Mesenchymal stem cell (in vitro differentiated cells and primary cell): ENCODE measurements around the gene A1CF.
"Not testable (repeated sequence)": the region's sequence is repeated elsewhere in the genome, so short reads cannot be mapped to it uniquely, and the experiment has no call there.

Experiments used
- DNase-seq: peaks from one replicate; pipeline ENCODE4 v3.0.0-alpha.2; 2013
- H2AFZ ChIP-seq: one replicate; pipeline ENCODE4 v1.6.1; 2013; ENCODE audit warnings: low read depth, mild to moderate bottlenecking, control low read depth, inconsistent platforms, low read length, moderate library complexity
- H2AK5ac ChIP-seq: 2 replicates; pipeline ENCODE4 v1.6.1; 2013; ENCODE audit warnings: low read length, moderate library complexity, mild to moderate bottlenecking, inconsistent platforms; ENCODE audit not compliant: severe bottlenecking
- H2BK120ac ChIP-seq: one replicate; pipeline ENCODE4 v1.6.1; 2013; ENCODE audit warnings: low read depth, mild to moderate bottlenecking, inconsistent platforms, low read length, moderate library complexity
- H2BK12ac ChIP-seq, 2 experiments: one replicate each; pipeline ENCODE4 v1.6.1; 2013; ENCODE audit warnings: inconsistent platforms in 2 of 2, low read length in 2 of 2, mild to moderate bottlenecking in 2 of 2, moderate library complexity in 2 of 2, control low read depth in 1 of 2
- H2BK15ac ChIP-seq: one replicate; pipeline ENCODE4 v1.6.1; 2013; ENCODE audit warnings: mild to moderate bottlenecking, low read depth, inconsistent platforms; ENCODE audit not compliant: poor library complexity, severe bottlenecking
- H2BK5ac ChIP-seq: 2 replicates; pipeline ENCODE4 v1.6.1; 2013; ENCODE audit warnings: low read depth, mild to moderate bottlenecking, low read length, control low read depth, inconsistent platforms; ENCODE audit not compliant: poor library complexity, severe bottlenecking
- H3K14ac ChIP-seq, 2 experiments: one replicate each; pipeline ENCODE4 v1.6.1; 2013; ENCODE audit warnings: inconsistent platforms in 2 of 2, low read length in 2 of 2, control low read depth in 1 of 2, mild to moderate bottlenecking in 1 of 2, moderate library complexity in 1 of 2
- H3K18ac ChIP-seq, 2 experiments: one replicate each; pipeline ENCODE4 v1.6.1; 2013; ENCODE audit warnings: inconsistent platforms in 2 of 2, low read length in 2 of 2, control low read depth in 1 of 2, low read depth in 1 of 2, mild to moderate bottlenecking in 1 of 2
- H3K23ac ChIP-seq, 2 experiments: one replicate each; pipeline ENCODE4 v1.6.1; 2013; ENCODE audit warnings: inconsistent platforms in 2 of 2, low read length in 2 of 2, mild to moderate bottlenecking in 2 of 2, moderate library complexity in 2 of 2, control low read depth in 1 of 2
- H3K27ac ChIP-seq: 2 replicates; pipeline ENCODE4 v1.5.1; 2013; ENCODE audit warnings: mild to moderate bottlenecking, moderate library complexity, low read length, control low read depth, inconsistent platforms; ENCODE audit not compliant: poor library complexity, severe bottlenecking
- H3K27me3 ChIP-seq, 2 experiments: 2 replicates each; pipeline versions ENCODE4 v1.6.1 to v1.7.0; 2013; ENCODE audit warnings: low read length in 2 of 2, mild to moderate bottlenecking in 2 of 2, moderate library complexity in 2 of 2, control low read depth in 1 of 2, inconsistent platforms in 1 of 2; ENCODE audit not compliant: control insufficient read depth in 1 of 2, insufficient read depth in 1 of 2
- H3K36me3 ChIP-seq, 2 experiments: 2 replicates each; pipeline versions ENCODE4 v1.6.1 to v1.7.0; 2013; ENCODE audit warnings: low read length in 2 of 2, control low read depth in 1 of 2, inconsistent platforms in 1 of 2, low read depth in 1 of 2, mild to moderate bottlenecking in 1 of 2; ENCODE audit not compliant: insufficient read depth in 2 of 2, control insufficient read depth in 1 of 2
- H3K4ac ChIP-seq, 2 experiments: one replicate each; pipeline ENCODE4 v1.6.1; 2013; ENCODE audit warnings: inconsistent platforms in 2 of 2, low read length in 2 of 2, mild to moderate bottlenecking in 2 of 2, moderate library complexity in 2 of 2, control low read depth in 1 of 2, low read depth in 1 of 2
- H3K4me1 ChIP-seq: 2 replicates; pipeline ENCODE4 v1.6.1; 2013; ENCODE audit warnings: low read depth, low read length, control low read depth; ENCODE audit not compliant: control insufficient read depth, insufficient read depth
- H3K4me2 ChIP-seq: 2 replicates; pipeline ENCODE4 v1.6.1; 2013; ENCODE audit warnings: low read length, mild to moderate bottlenecking, inconsistent platforms; ENCODE audit not compliant: poor library complexity, severe bottlenecking
- H3K4me3 ChIP-seq, 2 experiments: 2 replicates each; pipeline versions ENCODE4 v1.5.1 to v1.7.0; 2013; ENCODE audit warnings: low read length in 2 of 2, mild to moderate bottlenecking in 2 of 2, control low read depth in 1 of 2, low read depth in 1 of 2; ENCODE audit not compliant: insufficient read depth in 1 of 2
- H3K79me1 ChIP-seq: replicated peaks from 2 replicates; pipeline ENCODE4 v1.6.1; 2013; ENCODE audit warnings: mild to moderate bottlenecking, control low read depth, low read length, inconsistent platforms; ENCODE audit not compliant: poor library complexity, severe bottlenecking
- H3K9ac ChIP-seq: 2 replicates; pipeline ENCODE4 v1.7.0; 2013; ENCODE audit warnings: mild to moderate bottlenecking, low read length, moderate library complexity
- H3K9me3 ChIP-seq: 2 replicates; pipeline ENCODE4 v1.7.0; 2013; ENCODE audit warnings: mild to moderate bottlenecking, low read length; ENCODE audit not compliant: control insufficient read depth
- H4K8ac ChIP-seq: one replicate; pipeline ENCODE4 v1.6.1; 2013; ENCODE audit warnings: inconsistent platforms, mild to moderate bottlenecking, low read length, moderate library complexity
- H4K91ac ChIP-seq: one replicate; pipeline ENCODE4 v1.6.1; 2013; ENCODE audit warnings: mild to moderate bottlenecking, low read length, inconsistent platforms
- WGBS: methylation state at CpG from one replicate; pipeline ENCODE4 v1.1.7; 2013; ENCODE audit warnings: mixed read lengths; 5-methylcytosine and 5-hydroxymethylcytosine counted together

Gene A1CF

DNA sequence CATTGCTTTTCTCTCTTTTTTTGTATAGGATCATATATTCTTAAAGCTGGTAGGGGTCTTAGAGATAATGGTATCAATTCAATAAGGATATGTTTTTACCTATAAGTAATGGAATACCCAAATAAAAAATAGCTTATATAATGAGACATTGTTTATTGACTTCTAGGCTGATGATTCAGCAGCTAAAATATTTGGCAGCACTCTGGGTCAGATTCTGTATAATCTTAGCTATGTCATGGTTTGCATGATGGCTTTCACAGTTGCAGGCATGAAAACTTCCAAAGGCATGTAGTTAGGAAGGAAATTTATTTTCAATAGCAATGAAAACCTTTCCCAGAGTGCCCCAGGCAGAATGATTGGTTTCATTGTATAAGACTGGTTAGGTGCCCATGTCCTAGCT, 32.1 kb upstream of the A1CF start:
- Histone ChIP-seq H3K14ac (no peak overlapping the region), H3K4me2 (no peak overlapping the region), H2AK5ac (no peak overlapping the region), H2BK5ac (no peak overlapping the region), H2BK12ac (no peak overlapping the region), H3K23ac (no peak overlapping the region), H4K8ac (no peak overlapping the region), H2BK120ac (no peak overlapping the region), H2AFZ (no peak overlapping the region), H4K91ac (no peak overlapping the region), H3K18ac (no peak overlapping the region), H3K27me3 (no peaks in the 10 kb centered on the region), H3K4me3 (no peak overlapping the region), H3K9ac (no peak overlapping the region), H2BK15ac (no peak overlapping the region), H3K9me3 (no peaks in the 10 kb centered on the region), H3K27ac (no peak overlapping the region), H3K36me3 (no peaks in the 10 kb centered on the region), H3K4me1 (no peaks in the 10 kb centered on the region), H3K79me1 (no peaks in the 10 kb centered on the region), H3K4ac (no peak overlapping the region)
- peak; percentile 6 for DNase-seq

DNA sequence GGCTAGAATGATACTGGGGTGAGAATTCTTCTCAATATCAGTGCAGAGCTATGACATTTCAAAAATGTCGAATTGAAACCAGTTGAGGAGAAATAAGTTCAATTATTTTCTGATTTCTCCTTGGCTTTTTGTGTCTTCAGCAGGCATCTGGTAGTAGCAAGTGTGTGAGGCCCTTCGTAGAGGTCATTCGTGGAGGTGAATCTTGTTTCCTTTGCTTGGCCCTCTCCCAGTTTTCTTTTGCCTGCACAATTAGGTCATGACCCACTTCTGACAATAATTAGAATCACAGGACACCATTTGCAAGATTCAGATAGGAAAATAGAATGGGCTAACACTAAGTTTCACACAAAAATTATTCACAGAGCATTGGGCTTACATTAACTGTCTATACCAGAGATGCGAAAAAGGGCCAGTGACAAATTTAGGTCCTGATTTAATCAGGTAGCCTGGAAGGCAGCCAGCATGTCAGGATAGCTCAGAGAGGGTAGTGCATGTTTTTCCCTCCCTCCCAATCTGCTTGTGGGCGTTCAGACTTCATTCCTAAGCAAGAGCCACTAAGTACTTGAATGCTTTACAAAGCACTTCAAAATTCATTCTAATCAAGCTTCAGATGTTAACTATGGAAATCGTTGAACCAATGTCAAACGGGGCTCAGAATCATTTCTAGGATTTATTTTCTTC, 24.0 kb upstream of the A1CF start:
- Histone ChIP-seq H2BK5ac (no peak overlapping the region), H3K79me1 (no peaks in the 10 kb centered on the region), H3K36me3 (no peaks in the 10 kb centered on the region), H4K91ac (no peak overlapping the region), H3K4me2 (no peak overlapping the region), H4K8ac (no peak overlapping the region), H3K23ac (no peak overlapping the region), H3K4ac (no peak overlapping the region), H2BK12ac (no peak overlapping the region), H3K4me1 (no peaks in the 10 kb centered on the region), H3K27me3 (no peaks in the 10 kb centered on the region), H2AFZ (no peak overlapping the region), H3K14ac (no peak overlapping the region), H3K27ac (no peak overlapping the region), H2AK5ac (no peak overlapping the region), H3K9me3 (no peaks in the 10 kb centered on the region), H3K4me3 (no peak overlapping the region), H2BK15ac (no peak overlapping the region), H3K18ac (no peak overlapping the region), H2BK120ac (no peak overlapping the region), H3K9ac (no peak overlapping the region)
- 80% methylated on average over 6 of the region's 7 CpGs for WGBS
- DNase-seq, result no peak

DNA sequence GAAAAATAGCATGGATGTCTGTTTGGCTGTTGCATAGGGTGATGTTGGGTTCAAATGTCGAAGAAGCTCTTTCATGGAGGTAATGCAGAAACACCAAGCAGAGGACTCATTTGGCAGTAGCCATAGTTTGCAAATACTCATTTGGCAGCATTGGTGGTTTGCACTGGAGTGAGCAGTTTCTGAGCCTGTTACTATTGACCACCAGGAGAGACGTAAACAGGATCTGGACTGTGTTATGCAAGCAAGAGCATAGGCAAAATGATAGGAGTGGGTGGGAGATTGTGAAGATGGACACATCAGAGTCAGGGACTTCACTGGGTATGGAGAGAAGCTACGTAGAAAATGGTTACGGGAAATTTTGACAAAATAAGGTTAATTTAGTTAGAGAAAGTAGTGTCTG, 22.9 kb upstream of the A1CF start:
- Histone ChIP-seq H3K27ac (no peak overlapping the region), H2BK5ac (no peak overlapping the region), H3K9me3 (no peaks in the 10 kb centered on the region), H3K14ac (no peak overlapping the region), H4K8ac (no peak overlapping the region), H2BK15ac (no peak overlapping the region), H3K27me3 (no peaks in the 10 kb centered on the region), H2BK12ac (no peak overlapping the region), H3K79me1 (no peaks in the 10 kb centered on the region), H3K9ac (no peak overlapping the region), H3K4me2 (no peak overlapping the region), H3K36me3 (no peaks in the 10 kb centered on the region), H2BK120ac (no peak overlapping the region), H3K4me3 (no peak overlapping the region), H3K4me1 (no peaks in the 10 kb centered on the region), H3K4ac (no peak overlapping the region), H3K18ac (no peak overlapping the region), H2AFZ (no peak overlapping the region), H4K91ac (no peak overlapping the region), H3K23ac (no peak overlapping the region), H2AK5ac (no peak overlapping the region)
- WGBS, result 78% methylated on average over 4 of the region's 4 CpGs
- DNase-seq, result no peak

- not testable (repeated sequence) for DNase-seq, H2BK15ac ChIP-seq, H2BK5ac ChIP-seq, H3K23ac ChIP-seq, H3K4ac ChIP-seq, H2BK120ac ChIP-seq, H3K14ac ChIP-seq, H4K91ac ChIP-seq, H3K79me1 ChIP-seq, H2AFZ ChIP-seq, H3K27me3 ChIP-seq, H3K18ac ChIP-seq, H3K27ac ChIP-seq, H3K9me3 ChIP-seq, H4K8ac ChIP-seq, H3K36me3 ChIP-seq, H2AK5ac ChIP-seq, H3K4me2 ChIP-seq, H2BK12ac ChIP-seq, H3K4me3 ChIP-seq, H3K9ac ChIP-seq, H3K4me1 ChIP-seq
- WGBS, result 81% methylated on average over 12 of the region's 15 CpGs
Measured at GRCh38 chr10:50905797-50906196, 20.4 kb upstream of the A1CF start.
